Mucosa of stomach (tissue), 1 donor: ENCODE data around the gene DNAJC5.

ENCODE experiments used
- H3K27me3 ChIP-seq: one replicate; pipeline ENCODE4 v1.7.0; 2013; ENCODE audit warnings: mild to moderate bottlenecking, low read length; ENCODE audit not compliant: control insufficient read depth, insufficient read depth
- H3K36me3 ChIP-seq: one replicate; pipeline ENCODE4 v1.7.0; 2013; ENCODE audit warnings: low read length; ENCODE audit not compliant: control insufficient read depth, insufficient read depth
- H3K4me1 ChIP-seq: one replicate; pipeline ENCODE4 v1.7.0; 2013; ENCODE audit warnings: mild to moderate bottlenecking, low read length; ENCODE audit not compliant: control insufficient read depth, insufficient read depth
- H3K4me3 ChIP-seq: one replicate; pipeline ENCODE4 v1.7.0; 2013; ENCODE audit warnings: low read length
- H3K9ac ChIP-seq: one replicate; pipeline ENCODE4 v1.7.0; 2013; ENCODE audit warnings: mild to moderate bottlenecking, low read length, moderate library complexity
- H3K9me3 ChIP-seq: one replicate; pipeline ENCODE4 v1.7.0; 2013; ENCODE audit warnings: mild to moderate bottlenecking, low read length, moderate library complexity; ENCODE audit not compliant: control insufficient read depth
- donor health status: Pancreatic carcinoma.

Gene DNAJC5

GRCh38 chr20:63977739-63978276, 82.9 kb downstream of the DNAJC5 start:
- H3K9ac ChIP-seq = no peak overlapping the region
- no peaks in the 10 kb centered on the region for H3K9me3 ChIP-seq
- H3K4me3 ChIP-seq = no peak overlapping the region
- H3K36me3 ChIP-seq = no peaks in the 10 kb centered on the region
- H3K4me1 ChIP-seq = peaks cover 48% of the 10 kb centered on the region
- H3K27me3 ChIP-seq = no peaks in the 10 kb centered on the region

- H3K27me3 ChIP-seq = no peaks in the 10 kb centered on the region
- peak overlapping the region; percentile 36 for H3K4me3 ChIP-seq
- H3K36me3 ChIP-seq = no peaks in the 10 kb centered on the region
- peak overlapping the region; percentile 57 for H3K9ac ChIP-seq
- no peaks in the 10 kb centered on the region for H3K9me3 ChIP-seq
- peaks cover 45% of the 10 kb centered on the region for H3K4me1 ChIP-seq
These were observed 83.6 kb downstream of the DNAJC5 start for GRCh38 chr20:63978319-63979228.

GRCh38 chr20:63979229-63979556, 84.3 kb downstream of the DNAJC5 start:
- Histone ChIP-seq H3K4me1 (peaks cover 39% of the 10 kb centered on the region), H3K4me3 (no peak overlapping the region), H3K27me3 (no peaks in the 10 kb centered on the region), H3K36me3 (no peaks in the 10 kb centered on the region), H3K9ac (peak overlapping the region; percentile 57), H3K9me3 (no peaks in the 10 kb centered on the region)

GRCh38 chr20:63979557-63980316, 84.8 kb downstream of the DNAJC5 start, which contains the start of gene SAMD10:
SAMD10 (minus strand) TSS chr20:63979642; CDS start chr20:63979467, 175 bp downstream.
- H3K9me3 ChIP-seq = no peaks in the 10 kb centered on the region
- H3K9ac ChIP-seq = peak within 1 kb of the TSS; percentile 76
- no peaks in the 10 kb centered on the region for H3K27me3 ChIP-seq
- H3K4me3 ChIP-seq = peak within 1 kb of the TSS; percentile 82
- H3K4me1 ChIP-seq = peaks cover 34% of the 10 kb centered on the region
- no peaks in the 10 kb centered on the region for H3K36me3 ChIP-seq

- H3K36me3 ChIP-seq = no peaks in the 10 kb centered on the region
- peaks cover 31% of the 10 kb centered on the region for H3K4me1 ChIP-seq
- no peaks in the 10 kb centered on the region for H3K27me3 ChIP-seq
- peak overlapping the region; percentile 76 for H3K9ac ChIP-seq
- H3K9me3 ChIP-seq = no peaks in the 10 kb centered on the region
- peak overlapping the region; percentile 82 for H3K4me3 ChIP-seq
These were observed 85.4 kb downstream of the DNAJC5 start for GRCh38 chr20:63980317-63980805.

- no peaks in the 10 kb centered on the region for H3K9me3 ChIP-seq
These were observed 86.1 kb downstream of the DNAJC5 start, which contains the start of gene PRPF6 for GRCh38 chr20:63980806-63981728. PRPF6 (plus strand) TSS chr20:63981132; CDS start chr20:63981246, 114 bp downstream.

GRCh38 chr20:63982937-63983336, 88.0 kb downstream of the DNAJC5 start:
- Histone ChIP-seq H3K4me3 (no peak overlapping the region), H3K36me3 (no peaks in the 10 kb centered on the region), H3K9me3 (no peaks in the 10 kb centered on the region), H3K27me3 (no peaks in the 10 kb centered on the region), H3K9ac (no peak overlapping the region), H3K4me1 (peaks cover 24% of the 10 kb centered on the region)

More at GRCh38 chr20:63980806-63981728, 86.1 kb downstream of the DNAJC5 start, which contains the start of gene PRPF6:
- peaks cover 31% of the 10 kb centered on the region for H3K4me1 ChIP-seq
- H3K27me3 ChIP-seq = no peaks in the 10 kb centered on the region
- H3K4me3 ChIP-seq = peak within 1 kb of the TSS; percentile 82
- peak within 1 kb of the TSS; percentile 76 for H3K9ac ChIP-seq
- no peaks in the 10 kb centered on the region for H3K36me3 ChIP-seq
